Fibroblast of peridontal ligament (primary cell): Measurements from ENCODE around the gene MED26.
A peak's percentile ranks its signal among the peaks of the same experiment; 100 is the strongest.

Source experiments
- DNase-seq: peaks from one replicate; pipeline ENCODE4 v3.0.0-alpha.2; 2010; ENCODE audit errors: extremely low read depth

Gene MED26

GRCh38 chr19:16589917-16590316 lies 38.1 kb downstream of the MED26 start:
- no peak for DNase-seq

GRCh38 chr19:16588824-16589577 lies 39.0 kb downstream of the MED26 start:
- no peak for DNase-seq

GRCh38 chr19:16587833-16588823 lies 39.9 kb downstream of the MED26 start:
- DNase-seq = no peak

GRCh38 chr19:16586991-16587832 lies 40.8 kb downstream of the MED26 start:
- no peak for DNase-seq

- no peak for DNase-seq
These were observed 41.5 kb downstream of the MED26 start for GRCh38 chr19:16586477-16586871.

- no peak for DNase-seq
These were observed 42.1 kb downstream of the MED26 start for GRCh38 chr19:16585808-16586476.

GRCh38 chr19:16585094-16585801 lies 42.8 kb downstream of the MED26 start:
- DNase-seq = no peak

- DNase-seq = peak; percentile 57
These were observed 43.5 kb downstream of the MED26 start for GRCh38 chr19:16584248-16585093.

GRCh38 chr19:16582486-16583261 lies 45.3 kb downstream of the MED26 start:
- DNase-seq = no peak

GRCh38 chr19:16581971-16582343 lies 46.0 kb downstream of the MED26 start:
- no peak for DNase-seq

GRCh38 chr19:16581145-16581970 lies 46.6 kb downstream of the MED26 start:
- no peak for DNase-seq

GRCh38 chr19:16579381-16579780 lies 48.6 kb downstream of the MED26 start:
- no peak for DNase-seq

GRCh38 chr19:16577531-16577985 lies 50.4 kb downstream of the MED26 start:
- DNase-seq = no peak

GRCh38 chr19:16576690-16577530 lies 51.1 kb downstream of the MED26 start:
- DNase-seq = no peak

GRCh38 chr19:16575861-16576689 lies 51.9 kb downstream of the MED26 start:
- no peak for DNase-seq

GRCh38 chr19:16575282-16575681 lies 52.7 kb downstream of the MED26 start:
- DNase-seq = no peak
